Measurements from ENCODE around the gene BOC.

DNA sequence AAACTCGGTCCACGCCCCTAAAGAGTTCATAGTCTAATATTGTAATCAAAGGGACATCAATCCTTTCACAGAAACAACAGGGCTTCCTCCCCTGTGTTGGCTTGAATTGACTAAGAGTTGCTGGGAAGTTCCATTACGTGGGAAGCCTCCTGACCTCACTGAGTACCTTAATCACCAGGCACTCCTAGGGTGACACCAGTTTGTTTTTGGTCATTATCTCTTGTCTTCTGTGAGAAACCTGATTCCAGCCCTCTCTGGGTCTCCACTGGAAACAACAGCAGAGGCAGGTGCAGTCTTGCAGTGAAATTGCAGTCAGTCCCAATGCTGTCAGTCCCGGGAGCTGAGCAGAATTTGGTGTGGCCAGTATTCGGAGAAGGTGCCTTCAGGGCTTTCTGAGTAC lies 55.4 kb downstream of the BOC start:
- TF ChIP-seq CTCF (IDR thresholded peaks at IDR 0.05; ENCODE audit: insufficient read depth, low read length) (no peak), POLR2AphosphoS5 (IDR thresholded peaks at IDR 0.05; ENCODE audit: low read depth) (no peak)

Measured in HL-60 (cell line).